Body of pancreas (tissue), 4 donors: ENCODE measurements around the gene COL24A1.

Experiments
- POLR2A ChIP-seq, 3 donors: fragments of 450-650 bp; IDR thresholded peaks; one replicate each; pipeline ENCODE4 v1.6.1; 2016; ENCODE audit warnings: antibody characterized with exemption in 3 of 3, mild to moderate bottlenecking in 2 of 3
- TF ChIP-seq, protein P1 (sequence below), 7 experiments: fragments of 450-650 bp in 4 of 7; fragments of 200-600 bp in 3 of 7; sonication (generic) in 3 of 7; IDR thresholded peaks; one replicate each; pipeline ENCODE4 v1.5.1; 2016 to 2019; ENCODE audit warnings: antibody characterized with exemption in 7 of 7

DNA sequence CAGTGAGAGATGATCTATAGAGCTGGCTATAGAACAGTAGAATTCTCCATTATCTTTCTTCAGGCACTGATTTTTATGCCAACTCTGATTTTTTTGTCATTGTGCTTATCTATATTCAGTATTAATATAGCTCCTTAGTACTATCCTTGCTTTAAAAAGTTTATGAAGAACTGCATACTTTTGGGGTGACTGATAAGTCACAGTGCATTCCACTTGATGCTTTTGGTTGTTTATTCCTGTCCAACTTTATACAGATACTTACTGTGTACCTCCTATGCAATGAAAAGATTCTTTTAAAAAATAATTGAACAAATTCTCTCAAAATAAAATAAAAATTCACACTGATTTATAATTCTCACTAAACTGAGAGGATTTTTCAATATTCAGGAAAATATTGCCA, 71.6 kb downstream of the COL24A1 start:
- TF ChIP-seq, protein P1, sequence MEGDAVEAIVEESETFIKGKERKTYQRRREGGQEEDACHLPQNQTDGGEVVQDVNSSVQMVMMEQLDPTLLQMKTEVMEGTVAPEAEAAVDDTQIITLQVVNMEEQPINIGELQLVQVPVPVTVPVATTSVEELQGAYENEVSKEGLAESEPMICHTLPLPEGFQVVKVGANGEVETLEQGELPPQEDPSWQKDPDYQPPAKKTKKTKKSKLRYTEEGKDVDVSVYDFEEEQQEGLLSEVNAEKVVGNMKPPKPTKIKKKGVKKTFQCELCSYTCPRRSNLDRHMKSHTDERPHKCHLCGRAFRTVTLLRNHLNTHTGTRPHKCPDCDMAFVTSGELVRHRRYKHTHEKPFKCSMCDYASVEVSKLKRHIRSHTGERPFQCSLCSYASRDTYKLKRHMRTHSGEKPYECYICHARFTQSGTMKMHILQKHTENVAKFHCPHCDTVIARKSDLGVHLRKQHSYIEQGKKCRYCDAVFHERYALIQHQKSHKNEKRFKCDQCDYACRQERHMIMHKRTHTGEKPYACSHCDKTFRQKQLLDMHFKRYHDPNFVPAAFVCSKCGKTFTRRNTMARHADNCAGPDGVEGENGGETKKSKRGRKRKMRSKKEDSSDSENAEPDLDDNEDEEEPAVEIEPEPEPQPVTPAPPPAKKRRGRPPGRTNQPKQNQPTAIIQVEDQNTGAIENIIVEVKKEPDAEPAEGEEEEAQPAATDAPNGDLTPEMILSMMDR (IDR thresholded peaks at IDR 0.05): no peak
- no peak for TF ChIP-seq POLR2A (IDR thresholded peaks at IDR 0.05)
